HEK293T (cell line): ENCODE measurements around the gene HSPBP1.
"Not testable (repeated sequence)": the region's sequence is repeated elsewhere in the genome, so short reads cannot be mapped to it uniquely, and the experiment has no call there.

Experiments
- CTCF ChIA-PET: fragments of 350-600 bp; formaldehyde crosslinking; extraction: SDS; loops from one replicate; lab custom pipeline; 2021; ENCODE audit warnings: antibody characterized with exemption, inconsistent platforms; lab: Yijun Ruan, JAX
- POLR2A ChIA-PET: fragments of 350-600 bp; formaldehyde crosslinking; extraction: SDS; loops from one replicate; lab custom pipeline; 2020; ENCODE audit warnings: antibody characterized with exemption, inconsistent platforms; lab: Yijun Ruan, JAX
- DNase-seq: peaks from one replicate; pipeline ENCODE4 v3.0.0; 2012; ENCODE audit warnings: mixed read lengths; ENCODE audit errors: extremely low spot score
- ARNT ChIP-seq: fragments of 450-650 bp; IDR thresholded peaks from 2 replicates; pipeline ENCODE4 v1.6.1; 2017; ENCODE audit warnings: mild to moderate bottlenecking
- BHLHE40 ChIP-seq: fragments of 450-650 bp; IDR thresholded peaks from 2 replicates; pipeline ENCODE4 v1.6.1; 2016; ENCODE audit warnings: mild to moderate bottlenecking, moderate library complexity, borderline replicate concordance
- CTBP1 ChIP-seq: fragments of 450-650 bp; IDR thresholded peaks from 2 replicates; pipeline ENCODE4 v1.6.1; 2016; ENCODE audit warnings: borderline replicate concordance
- ELF4 ChIP-seq: fragments of 450-650 bp; IDR thresholded peaks from 2 replicates; pipeline ENCODE4 v1.6.1; 2017; ENCODE audit warnings: antibody characterized with exemption
- FOXA1 ChIP-seq: fragments of 450-650 bp; IDR thresholded peaks from 2 replicates; pipeline ENCODE4 v1.6.1; 2016; ENCODE audit warnings: mild to moderate bottlenecking
- FOXK2 ChIP-seq: fragments of 450-650 bp; IDR thresholded peaks from 2 replicates; pipeline ENCODE4 v1.6.1; 2016; ENCODE audit warnings: mild to moderate bottlenecking
- FOXM1 ChIP-seq: fragments of 450-650 bp; IDR thresholded peaks from 2 replicates; pipeline ENCODE4 v1.6.1; 2017; ENCODE audit warnings: mild to moderate bottlenecking, borderline replicate concordance
- HDGF ChIP-seq: fragments of 450-650 bp; IDR thresholded peaks from 2 replicates; pipeline ENCODE4 v1.6.1; 2017; ENCODE audit warnings: antibody characterized with exemption, borderline replicate concordance
- L3MBTL2 ChIP-seq: fragments of 450-650 bp; conservative IDR thresholded peaks from 2 replicates; pipeline ENCODE4 v1.6.1; 2016; ENCODE audit warnings: mild to moderate bottlenecking
- LEF1 ChIP-seq: fragments of 450-650 bp; IDR thresholded peaks from 2 replicates; pipeline ENCODE4 v1.6.1; 2017; ENCODE audit warnings: mild to moderate bottlenecking, borderline replicate concordance
- NFRKB ChIP-seq: fragments of 450-650 bp; IDR thresholded peaks from 2 replicates; pipeline ENCODE4 v1.6.1; 2016; ENCODE audit warnings: mild to moderate bottlenecking, moderate library complexity
- PKNOX1 ChIP-seq: fragments of 450-650 bp; IDR thresholded peaks from 2 replicates; pipeline ENCODE4 v1.6.1; 2016
- SP1 ChIP-seq: fragments of 450-650 bp; IDR thresholded peaks from 2 replicates; pipeline ENCODE4 v1.6.1; 2017
- SUZ12 ChIP-seq: fragments of 450-650 bp; IDR thresholded peaks from 2 replicates; pipeline ENCODE4 v1.6.1; 2016; ENCODE audit warnings: mild to moderate bottlenecking
- TARDBP ChIP-seq: fragments of 450-650 bp; IDR thresholded peaks from 2 replicates; pipeline ENCODE4 v1.6.1; 2016
- ZNF384 ChIP-seq: fragments of 450-650 bp; IDR thresholded peaks from 2 replicates; pipeline ENCODE4 v1.6.1; 2016

HSPBP1 gene

DNA sequence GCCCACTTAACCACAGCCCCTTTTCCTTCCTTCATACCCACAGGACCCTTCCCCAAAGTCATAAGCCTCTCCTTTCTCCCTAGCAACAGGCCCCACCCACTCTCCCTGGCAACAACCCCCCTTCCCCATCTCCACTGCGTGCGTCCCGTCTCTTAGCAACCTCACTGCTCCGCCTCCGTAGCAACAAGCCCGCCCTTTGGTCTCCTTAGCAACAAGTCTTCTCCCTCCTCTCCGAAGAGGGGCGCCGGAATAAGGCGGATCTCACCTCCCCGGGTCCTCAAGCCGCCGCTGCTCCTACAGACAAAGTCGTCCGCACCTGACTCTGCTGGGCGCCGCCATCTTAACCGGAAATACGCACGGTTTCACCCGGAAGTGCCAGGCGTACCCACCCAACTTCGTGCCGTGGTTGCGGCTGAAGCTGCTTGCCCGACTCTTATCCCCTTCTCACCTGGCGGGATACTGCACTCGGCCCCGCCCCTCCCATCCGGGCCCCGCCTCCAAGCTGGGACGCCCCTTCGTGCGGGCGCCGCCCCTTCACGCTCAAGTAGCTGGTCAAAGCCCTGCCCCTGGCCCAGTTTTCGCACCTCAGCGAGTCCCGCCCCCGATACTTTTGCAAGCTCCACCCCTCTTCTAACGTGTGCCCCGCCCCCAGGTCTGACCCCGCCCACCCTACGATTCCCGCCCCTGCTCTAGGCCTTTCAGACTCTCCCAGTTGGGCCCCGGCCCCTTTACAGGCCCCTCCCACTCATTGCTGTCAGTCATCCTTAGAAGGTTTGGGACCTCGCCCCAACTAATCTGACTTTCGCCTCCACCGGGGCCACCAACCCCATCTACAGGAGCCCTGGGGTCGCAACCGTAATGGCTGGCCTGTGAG, at the start of gene HSPBP1:
HSPBP1 (minus strand) TSS at position 341 of the 874 bp plus-strand sequence. CDS start 502 bp downstream, outside the sequence.
- POLR2A ChIA-PET, result interaction anchor here (0.6 to 3.5 kb wide), 7 partner anchors 21 to 182 kb away, joined by 3 to 34 read pairs (median 3); partner anchors contain the start of genes ISOC2, KMT5C, PPP6R1 and UBE2S
- no peak; the same call in 1 of the 2 replicates for TF ChIP-seq HDGF
- no peak for TF ChIP-seq FOXK2
- peak; percentile 96 for TF ChIP-seq PKNOX1
- peak; percentile 77 for TF ChIP-seq ELF4
- DNase-seq, result peak; percentile 97
- CTCF ChIA-PET, result interaction anchor here (1.0 kb wide), 1 partner anchor 120 kb away, joined by 4 read pairs; no protein-coding TSS in a partner anchor

- ChIA-PET CTCF (interaction anchor here (0.7 kb wide), 1 partner anchor 182 kb away, joined by 11 read pairs; no protein-coding TSS in a partner anchor), POLR2A (interaction anchor here (1.8 kb wide), 1 partner anchor 10 kb away, joined by 7 read pairs; no protein-coding TSS in a partner anchor)
- DNase-seq, result not testable (repeated sequence)
Observed at GRCh38 chr19:55328774-55329318, 48.9 kb upstream of the HSPBP1 start.

- no peak for DNase-seq
- TF ChIP-seq L3MBTL2, result no peak
- TF ChIP-seq ZNF384, result no peak
- no peak for TF ChIP-seq FOXK2
- no peak for TF ChIP-seq FOXA1
- no peak for TF ChIP-seq FOXM1
- TF ChIP-seq BHLHE40, result no peak
- no peak for TF ChIP-seq LEF1
- TF ChIP-seq NFRKB, result no peak
- no peak for TF ChIP-seq ELF4
- TF ChIP-seq HDGF, result no peak
- no peak for TF ChIP-seq PKNOX1
- ChIA-PET CTCF (no interaction called here), POLR2A (interaction anchor here (1.6 kb wide), 1 partner anchor 14 kb away, joined by 9 read pairs; the partner anchor contains the start of gene KMT5C)
Observed at GRCh38 chr19:55325172-55325571, 45.3 kb upstream of the HSPBP1 start, which contains the start of gene TMEM150B. TSS of gene TMEM150B (minus strand) at chr19:55325341. CDS start at chr19:55321036, 4,305 bp downstream.

DNA sequence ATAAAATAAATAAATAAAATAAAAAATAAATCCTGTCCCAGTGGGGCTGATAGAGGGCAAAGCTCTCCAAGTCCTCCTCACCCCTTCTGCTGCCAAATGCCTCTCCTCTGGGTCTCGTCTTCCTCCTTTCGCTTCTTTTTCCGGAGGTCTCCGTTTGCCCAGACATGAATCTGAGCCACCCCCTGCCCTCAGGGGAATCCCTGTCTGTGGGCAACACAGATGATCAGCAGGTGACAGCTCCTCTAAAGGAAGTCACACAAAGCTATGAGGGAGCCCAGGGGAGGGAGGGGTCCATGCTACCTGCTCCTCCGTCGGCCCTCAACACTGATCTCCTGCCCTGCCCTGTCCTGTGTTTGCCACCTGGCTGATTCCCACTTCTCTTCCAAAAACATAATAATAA, 44.8 kb upstream of the HSPBP1 start:
- CTCF ChIA-PET, result no interaction called here
- DNase-seq, result no peak
- TF ChIP-seq ELF4 (no peak), LEF1 (no peak), TARDBP (no peak), SUZ12 (no peak), PKNOX1 (no peak), ARNT (no peak), ZNF384 (no peak), CTBP1 (no peak), SP1 (no peak), FOXK2 (no peak), FOXM1 (no peak), BHLHE40 (no peak), HDGF (no peak), FOXA1 (no peak), L3MBTL2 (no peak)
- POLR2A ChIA-PET, result interaction anchor here (1.6 kb wide), 1 partner anchor 15 kb away, joined by 9 read pairs; the partner anchor contains the start of gene KMT5C

- POLR2A ChIA-PET, result interaction anchor here (1.1 to 3.0 kb wide), 4 partner anchors 17 to 85 kb away, joined by 3 to 13 read pairs (median 6); partner anchors contain the start of genes KMT5C and UBE2S
Observed at GRCh38 chr19:55322204-55322885, 42.4 kb upstream of the HSPBP1 start.

More at GRCh38 chr19:55322204-55322885, 42.4 kb upstream of the HSPBP1 start:
- no peak for TF ChIP-seq FOXA1
- no peak for TF ChIP-seq SUZ12
- TF ChIP-seq ELF4, result no peak
- no peak for TF ChIP-seq ARNT
- TF ChIP-seq NFRKB, result no peak
- TF ChIP-seq SP1, result no peak
- no peak for TF ChIP-seq FOXM1
- no peak for TF ChIP-seq BHLHE40
- TF ChIP-seq PKNOX1, result no peak
- no peak for TF ChIP-seq L3MBTL2
- TF ChIP-seq FOXK2, result no peak
- no peak for TF ChIP-seq CTBP1
- CTCF ChIA-PET, result interaction anchor here (2.4 kb wide), 1 partner anchor 21 kb away, joined by 11 read pairs; no protein-coding TSS in a partner anchor
- no peak for DNase-seq
